ENCODE data around the gene CPXCR1.
"Not testable (repeated sequence)": the region's sequence is repeated elsewhere in the genome, so short reads cannot be mapped to it uniquely, and the experiment has no call there.

Gene CPXCR1

DNA sequence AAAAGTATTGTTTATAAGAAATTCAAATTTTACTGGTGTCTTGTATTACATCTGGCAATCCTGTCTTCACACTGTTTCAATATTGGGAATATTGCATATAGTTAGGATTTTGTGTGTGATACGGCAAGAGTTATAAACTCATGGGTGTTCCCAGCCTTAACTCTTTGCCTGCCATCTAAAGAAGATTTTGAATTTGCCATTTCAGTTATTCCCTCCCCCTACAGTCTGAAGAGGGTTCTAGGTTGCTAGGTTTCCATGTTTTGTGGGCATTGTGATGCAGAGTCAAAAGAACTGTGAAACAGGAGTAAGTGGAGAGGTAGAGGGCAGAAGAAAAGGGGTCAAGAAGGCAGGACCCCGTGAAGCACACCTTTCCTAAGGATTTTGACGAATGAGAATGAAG, at the start of gene CPXCR1:
Gene CPXCR1 (plus strand): TSS at position 301 of the 400 bp plus-strand sequence. CDS start 6,190 bp downstream, outside the sequence.
- no peak for DNase-seq (ENCODE audit: low read depth in 2 of 3, low spot score in 2 of 3)

DNA sequence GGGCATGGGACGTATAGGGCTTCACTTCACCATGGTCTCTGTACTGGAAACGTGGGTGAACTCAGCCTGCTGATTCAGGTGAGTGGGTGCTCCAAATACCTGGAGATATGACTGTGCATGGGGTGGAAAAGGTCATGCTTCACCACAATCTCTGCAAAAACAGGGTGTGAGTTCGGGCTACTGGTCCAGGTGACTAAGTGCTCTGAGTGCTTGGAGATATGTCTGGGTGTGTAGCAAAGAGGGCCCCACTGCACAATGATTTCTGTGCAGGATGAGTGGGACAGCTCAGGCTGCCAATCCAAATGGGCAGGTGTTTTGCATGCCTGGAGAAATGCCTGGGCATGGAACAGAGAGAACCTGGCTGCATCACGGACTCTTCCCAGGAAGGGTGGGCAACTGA, 11.2 kb upstream of the CPXCR1 start:
- DNase-seq (ENCODE audit: low read depth in 2 of 3, low spot score in 2 of 3): no peak

DNA sequence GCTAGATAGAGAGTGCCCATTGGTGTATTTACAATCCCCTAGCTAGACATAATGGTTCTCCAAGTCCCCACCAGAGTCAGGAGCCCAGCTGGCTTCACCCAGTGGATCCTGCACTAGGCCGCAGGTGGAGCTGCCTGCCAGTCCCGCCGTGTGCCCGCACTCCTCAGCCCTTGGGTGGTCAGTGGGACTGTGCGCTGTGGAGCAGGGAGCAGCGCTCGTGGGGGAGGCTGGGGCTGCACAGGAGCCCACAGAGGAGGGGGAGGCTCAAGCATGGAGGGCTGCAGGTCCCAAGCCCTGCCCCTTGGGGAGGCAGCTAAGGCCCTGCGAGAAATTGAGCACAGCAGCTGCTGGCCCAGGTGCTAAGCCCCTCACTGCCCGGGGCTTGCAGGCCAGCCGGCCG, 810 bp upstream of the CPXCR1 start:
- not testable (repeated sequence) for DNase-seq (ENCODE audit: low read depth in 2 of 3, low spot score in 2 of 3)

DNA sequence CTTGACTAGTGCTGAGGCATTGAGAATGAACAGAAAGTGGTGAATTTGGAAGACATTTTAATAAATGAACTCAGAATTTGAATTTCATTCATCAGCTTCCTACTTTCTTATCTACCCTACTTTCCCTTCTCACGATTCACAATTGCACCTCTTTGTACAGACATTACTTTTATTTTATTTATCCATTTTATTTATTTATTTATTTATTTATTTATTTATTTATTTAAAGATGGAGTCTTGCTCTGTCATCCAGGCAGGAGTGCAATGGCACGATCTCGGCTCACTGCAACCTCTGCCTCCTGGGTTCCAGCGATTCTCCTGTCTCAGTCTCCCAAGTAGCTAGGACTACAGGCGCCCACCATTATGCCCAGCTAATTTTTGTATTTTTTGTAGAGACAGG, 5.3 kb downstream of the CPXCR1 start:
- DNase-seq (ENCODE audit: low read depth in 2 of 3, low spot score in 2 of 3): not testable (repeated sequence)

DNA sequence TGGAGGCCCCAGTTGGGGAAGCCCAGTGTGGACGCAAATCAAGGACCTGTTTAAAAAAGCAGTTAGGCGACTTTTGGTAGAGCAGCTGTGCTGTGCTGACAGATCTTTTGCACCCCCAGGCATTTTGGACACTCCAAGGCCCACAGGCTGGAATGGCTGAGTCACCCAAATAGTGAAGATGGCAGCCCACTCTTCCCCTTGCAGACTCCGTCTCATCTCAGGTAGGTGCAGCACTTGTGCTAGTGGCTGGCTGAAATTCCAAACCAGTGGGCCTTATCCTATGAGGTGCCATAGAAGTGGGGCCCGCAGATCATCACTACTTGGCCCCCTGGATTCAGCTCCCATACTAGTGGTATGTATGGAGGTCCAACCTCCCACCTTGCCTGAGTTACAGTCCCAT, 42.8 kb downstream of the CPXCR1 start:
- no peak for DNase-seq (ENCODE audit: low read depth in 2 of 3, low spot score in 2 of 3)

Measured in activated CD8-positive, alpha-beta memory T cell treated with anti-CD3 and anti-CD28 coated beads for 48 hours (primary cell).